Kidney (tissue), 14 donors: ENCODE measurements around the gene NLGN3. TPM values are rescaled to one million over a fixed set of nuclear protein-coding genes. Genes with fewer than 3 reads are reported as not detected.

Experiments used
- DNase-seq, 5 donors: peaks; one replicate each; pipeline ENCODE4 v3.0.0-alpha.2; 2013 to 2020
- FAIRE-seq: peaks from 2 replicates; lab custom pipeline; 2012; peaks lifted over from hg19 to GRCh38; lab: Jason Lieb, UNC
- H3K27ac ChIP-seq, 2 donors: one replicate each; pipeline ENCODE4 v1.7.0; 2013; ENCODE audit warnings: low read depth in 2 of 2, low read length in 2 of 2, inconsistent platforms in 1 of 2
- H3K27me3 ChIP-seq: one replicate; pipeline ENCODE4 v1.7.1; 2013; ENCODE audit warnings: low read length, inconsistent platforms; ENCODE audit not compliant: control insufficient read depth, insufficient read depth
- H3K36me3 ChIP-seq, 3 donors: one replicate each; pipeline versions ENCODE4 v1.7.0 to v1.7.1; 2013; ENCODE audit warnings: low read length in 3 of 3, control low read depth in 1 of 3, inconsistent platforms in 1 of 3; ENCODE audit not compliant: insufficient read depth in 3 of 3, control insufficient read depth in 2 of 3
- H3K4me1 ChIP-seq, 3 donors: one replicate each; pipeline versions ENCODE4 v1.7.0 to v1.7.1; 2013; ENCODE audit warnings: low read length in 3 of 3, inconsistent platforms in 1 of 3, low read depth in 1 of 3; ENCODE audit not compliant: control insufficient read depth in 2 of 3, insufficient read depth in 2 of 3
- H3K4me3 ChIP-seq, 3 donors: one replicate each; pipeline versions ENCODE4 v1.7.0 to v1.8.1; 2013; ENCODE audit warnings: low read length in 3 of 3, control low read depth in 1 of 3, inconsistent platforms in 1 of 3
- H3K9ac ChIP-seq, 3 donors: one replicate each; pipeline versions ENCODE4 v1.7.0 to v1.7.1; 2013; ENCODE audit warnings: low read length in 3 of 3, control low read depth in 1 of 3, inconsistent platforms in 1 of 3
- H3K9me3 ChIP-seq, 3 donors: one replicate each; pipeline versions ENCODE4 v1.7.0 to v1.7.1; 2013; ENCODE audit warnings: low read length in 3 of 3, control low read depth in 1 of 3, inconsistent platforms in 1 of 3; ENCODE audit not compliant: control insufficient read depth in 2 of 3, insufficient read depth in 1 of 3
- intact Hi-C: fragments of 100-400 bp; cut with DNase I; formaldehyde crosslinking; loops from one replicate; pipeline ENCODE4 v1.11.1; 2022
- polyA plus RNA-seq: library from polyadenylated mRNA; stranded (reverse); fragments of 350-450 nt; fragmentation: Illumina TruSeq; extraction: RNeasy Lipid Tissue Mini Kit (QIAGEN cat#74804); gene quantifications from one replicate; pipeline ENCODE4 v1.2.3, GENCODE V29; 2014; ENCODE audit warnings: low read depth, low replicate concordance; ENCODE audit not compliant: insufficient read depth
- total RNA-seq: library from RNA; stranded (reverse); fragmentation: NEBNext Ultra II Directional; extraction: Animal tissue kit (Norgen Biotek cat#: 25700); gene quantifications from one replicate; pipeline ENCODE4 v1.2.1, GENCODE V29; 2021
- TF ChIP-seq, protein P1 (sequence below): IDR thresholded peaks from 3 replicates; pipeline ENCODE4 v1.5.1; 2012; ENCODE audit warnings: mild to moderate bottlenecking, moderate library complexity, borderline replicate concordance; ENCODE audit not compliant: insufficient read depth; ENCODE audit errors: extremely low read depth
- donor health status: control.
- donor health status: control.
- donor health status: control.
- donor health status: control.
- donor health status: control.
- donor health status: DM: yes; HTN: yes; CAD: no.
- donor health status: Normal renal cell carcinoma (clear cell type).

Gene NLGN3
- total and polyA plus RNA-seq, 2 donors from 2014 or later, result 0.82 to 0.97 TPM

DNA sequence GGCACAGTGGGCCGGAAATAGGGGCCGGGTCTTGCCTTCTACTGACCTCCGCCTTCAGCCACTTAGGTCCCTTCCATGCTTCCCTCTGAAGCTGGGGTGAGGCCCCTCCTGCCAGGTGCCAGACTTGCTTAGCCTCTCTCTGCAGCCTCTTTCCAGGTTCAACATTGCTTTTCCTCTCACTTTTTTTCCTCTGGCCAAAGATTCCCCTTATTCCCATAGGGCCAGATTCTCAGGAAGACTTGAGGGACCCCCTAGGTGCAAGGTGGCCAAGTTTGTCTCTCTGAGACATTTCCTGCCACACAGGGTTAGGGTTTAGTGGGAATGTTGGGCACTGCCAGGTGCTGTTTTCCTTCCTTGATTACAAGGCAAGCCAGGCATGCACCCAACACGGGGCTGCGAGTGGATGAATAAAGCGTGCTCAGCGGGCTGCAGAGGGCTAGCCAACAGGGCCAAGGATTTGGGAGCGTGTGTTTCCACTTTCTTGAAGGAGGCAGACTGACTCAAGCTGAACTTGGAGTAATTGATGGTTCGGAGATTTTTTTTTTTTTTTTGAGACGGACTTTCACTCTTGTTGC is 70.8 kb downstream of the NLGN3 start:
- Histone ChIP-seq H3K9ac (peak overlapping the region in 1 of 3 donors; percentile 51), H3K27ac (peak overlapping the region; percentile 51 to 60), H3K27me3 (no peaks in the 10 kb centered on the region), H3K4me3 (peak overlapping the region; percentile 30 to 65 (median 54)), H3K36me3 (no peaks in the 10 kb centered on the region), H3K4me1 (peaks cover 0 to 3% (median 2%) of the 10 kb centered on the region in 3 donors), H3K9me3 (no peaks in the 10 kb centered on the region)
- DNase-seq, result peak in 1 of 5 donors; percentile 66
- TF ChIP-seq, protein P1, sequence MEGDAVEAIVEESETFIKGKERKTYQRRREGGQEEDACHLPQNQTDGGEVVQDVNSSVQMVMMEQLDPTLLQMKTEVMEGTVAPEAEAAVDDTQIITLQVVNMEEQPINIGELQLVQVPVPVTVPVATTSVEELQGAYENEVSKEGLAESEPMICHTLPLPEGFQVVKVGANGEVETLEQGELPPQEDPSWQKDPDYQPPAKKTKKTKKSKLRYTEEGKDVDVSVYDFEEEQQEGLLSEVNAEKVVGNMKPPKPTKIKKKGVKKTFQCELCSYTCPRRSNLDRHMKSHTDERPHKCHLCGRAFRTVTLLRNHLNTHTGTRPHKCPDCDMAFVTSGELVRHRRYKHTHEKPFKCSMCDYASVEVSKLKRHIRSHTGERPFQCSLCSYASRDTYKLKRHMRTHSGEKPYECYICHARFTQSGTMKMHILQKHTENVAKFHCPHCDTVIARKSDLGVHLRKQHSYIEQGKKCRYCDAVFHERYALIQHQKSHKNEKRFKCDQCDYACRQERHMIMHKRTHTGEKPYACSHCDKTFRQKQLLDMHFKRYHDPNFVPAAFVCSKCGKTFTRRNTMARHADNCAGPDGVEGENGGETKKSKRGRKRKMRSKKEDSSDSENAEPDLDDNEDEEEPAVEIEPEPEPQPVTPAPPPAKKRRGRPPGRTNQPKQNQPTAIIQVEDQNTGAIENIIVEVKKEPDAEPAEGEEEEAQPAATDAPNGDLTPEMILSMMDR, result no peak
- FAIRE-seq, result no peak
- intact Hi-C loops, result no loop called here

DNA sequence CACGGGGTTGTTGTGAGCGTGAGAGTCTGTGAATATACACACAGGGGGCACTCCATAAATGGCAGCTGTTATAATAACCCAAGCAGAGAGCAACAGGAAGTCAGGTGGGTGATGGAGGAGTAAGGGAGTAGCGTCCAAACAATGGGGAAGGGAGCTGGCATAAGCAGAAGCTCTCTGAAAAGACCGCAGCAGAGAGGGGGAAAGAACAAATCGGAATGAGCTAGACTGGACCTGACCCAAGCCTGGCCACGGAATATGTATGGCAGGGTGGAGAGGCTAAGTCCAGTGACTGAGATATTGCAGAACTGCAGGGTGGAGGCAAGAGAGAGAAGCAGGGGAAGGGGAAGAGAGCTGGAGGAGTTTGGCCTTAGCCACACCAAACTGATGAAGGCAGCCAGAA is 71.8 kb downstream of the NLGN3 start:
- DNase-seq (peak in 1 of 5 donors; percentile 31), FAIRE-seq (no peak)
- Histone ChIP-seq H3K9me3 (no peaks in the 10 kb centered on the region), H3K27me3 (no peaks in the 10 kb centered on the region), H3K4me3 (peak overlapping the region; percentile 26 to 63 (median 54)), H3K4me1 (peaks cover 0 to 3% (median 2%) of the 10 kb centered on the region in 3 donors), H3K9ac (peak overlapping the region in 1 of 3 donors; percentile 34), H3K27ac (peak overlapping the region in 1 of 2 donors; percentile 4), H3K36me3 (no peaks in the 10 kb centered on the region)
- intact Hi-C loops, result no loop called here
- TF ChIP-seq, protein P1, result no peak

DNA sequence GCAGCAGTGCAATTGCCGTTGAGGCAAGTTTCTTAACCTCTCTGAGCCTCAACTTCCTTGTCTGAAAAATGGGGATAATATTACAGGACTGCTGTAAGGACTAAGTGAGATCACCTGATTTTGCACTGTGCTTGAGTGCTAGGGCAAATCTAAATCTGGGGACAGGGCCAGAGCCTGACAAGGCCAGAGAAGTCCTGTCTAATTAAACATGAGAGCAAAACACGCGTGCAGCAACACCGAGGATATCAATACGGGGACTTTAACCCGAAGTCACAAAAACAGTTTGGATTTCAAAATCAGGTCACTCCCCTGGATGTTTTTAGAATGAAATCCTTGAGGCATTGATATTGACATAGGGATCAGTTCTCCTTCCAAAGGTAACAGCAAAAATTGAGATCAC is 72.7 kb downstream of the NLGN3 start:
- TF ChIP-seq, protein P1, result no peak
- H3K27me3 ChIP-seq, result no peaks in the 10 kb centered on the region
- peaks cover 0 to 3% (median 2%) of the 10 kb centered on the region in 3 donors for H3K4me1 ChIP-seq
- intact Hi-C loops, result no loop called here
- FAIRE-seq (no peak), DNase-seq (no peak)
- H3K36me3 ChIP-seq, result no peaks in the 10 kb centered on the region
- H3K4me3 ChIP-seq, result peak overlapping the region in 1 of 3 donors; percentile 54
- no peak overlapping the region for H3K27ac ChIP-seq
- H3K9ac ChIP-seq, result peak overlapping the region in 1 of 3 donors; percentile 34
- H3K9me3 ChIP-seq, result no peaks in the 10 kb centered on the region

Other genes with a start within 250 kb of the NLGN3 start
- 0.28 TPM for gene TEX11, start 236.1 kb upstream of the NLGN3 start, total RNA-seq
- gene TEX11, start 236.1 kb upstream of the NLGN3 start, polyA plus RNA-seq, result not detected
- gene SLC7A3, start 213.7 kb upstream of the NLGN3 start, total RNA-seq, result not detected
- not detected for gene SLC7A3, start 213.7 kb upstream of the NLGN3 start, polyA plus RNA-seq
- gene SNX12, start 76.5 kb upstream of the NLGN3 start, total RNA-seq, result 70.1 TPM
- 48.9 TPM for gene SNX12, start 76.5 kb upstream of the NLGN3 start, polyA plus RNA-seq
- gene FOXO4, start 49.0 kb upstream of the NLGN3 start, total RNA-seq, result 18.6 TPM
- 13.1 TPM for gene FOXO4, start 49.0 kb upstream of the NLGN3 start, polyA plus RNA-seq
- gene CXorf65, start 38.1 kb upstream of the NLGN3 start, total RNA-seq, result 3.0 TPM
- not detected for gene CXorf65, start 38.1 kb upstream of the NLGN3 start, polyA plus RNA-seq
- gene IL2RG, start 33.3 kb upstream of the NLGN3 start, total RNA-seq, result 15.0 TPM
- 3.1 TPM for gene IL2RG, start 33.3 kb upstream of the NLGN3 start, polyA plus RNA-seq
- gene MED12, start 26.2 kb upstream of the NLGN3 start, total RNA-seq, result 42.7 TPM
- gene MED12, start 26.2 kb upstream of the NLGN3 start, polyA plus RNA-seq, result 5.2 TPM
- gene GJB1, start 78.4 kb downstream of the NLGN3 start, total RNA-seq, result 22.4 TPM
- gene GJB1, start 78.4 kb downstream of the NLGN3 start, polyA plus RNA-seq, result 59.0 TPM
- gene ZMYM3, start 109.3 kb downstream of the NLGN3 start, total RNA-seq, result 26.7 TPM
- gene ZMYM3, start 109.3 kb downstream of the NLGN3 start, polyA plus RNA-seq, result 9.7 TPM
- 225 TPM for gene NONO, start 138.8 kb downstream of the NLGN3 start, total RNA-seq
- 126 TPM for gene NONO, start 138.8 kb downstream of the NLGN3 start, polyA plus RNA-seq
- gene ITGB1BP2, start 156.9 kb downstream of the NLGN3 start, total RNA-seq, result 1.8 TPM
- gene ITGB1BP2, start 156.9 kb downstream of the NLGN3 start, polyA plus RNA-seq, result 1.8 TPM
- gene TAF1, start 221.5 kb downstream of the NLGN3 start, total RNA-seq, result 45.0 TPM
- 4.0 TPM for gene TAF1, start 221.5 kb downstream of the NLGN3 start, polyA plus RNA-seq